HepG2 (cell line): Measurements from ENCODE around the gene TXNDC11. TPM values are rescaled to one million over a fixed set of nuclear protein-coding genes. Genes with fewer than 3 reads are reported as not detected.

ENCODE experiments used
- BRD4 ChIP-seq: sonication (generic); formaldehyde crosslinking; IDR thresholded peaks from 2 replicates; pipeline ENCODE4 v1.4.0; 2020; ENCODE audit warnings: missing genetic modification reagents
- CTCF ChIP-seq: sonication (generic); formaldehyde crosslinking; IDR thresholded peaks from 2 replicates; pipeline ENCODE4 v1.5.0; 2020; ENCODE audit warnings: mild to moderate bottlenecking, missing genetic modification reagents, moderate library complexity
- DMTF1 ChIP-seq: sonication (generic); formaldehyde crosslinking; IDR thresholded peaks from 2 replicates; pipeline ENCODE4 v1.4.0; 2020; ENCODE audit warnings: mild to moderate bottlenecking, missing genetic modification reagents
- GATAD2A ChIP-seq: IDR thresholded peaks from 2 replicates; pipeline ENCODE4 v1.6.1; 2016
- HIC2 ChIP-seq: sonication (generic); formaldehyde crosslinking; IDR thresholded peaks from 2 replicates; pipeline ENCODE4 v1.9.0; 2022; ENCODE audit warnings: low read depth, missing genetic modification reagents
- HNF1B ChIP-seq: sonication (generic); formaldehyde crosslinking; IDR thresholded peaks from 2 replicates; pipeline ENCODE4 v1.5.1; 2020; ENCODE audit warnings: mild to moderate bottlenecking, moderate library complexity, missing genetic modification reagents
- IKZF4 ChIP-seq: sonication (generic); formaldehyde crosslinking; IDR thresholded peaks from 2 replicates; pipeline ENCODE4 v1.5.1; 2020; ENCODE audit warnings: borderline replicate concordance, mild to moderate bottlenecking, low read depth, missing genetic modification reagents; ENCODE audit errors: not compliant biosample characterization
- KDM5B ChIP-seq: sonication (generic); formaldehyde crosslinking; IDR thresholded peaks from 2 replicates; pipeline ENCODE4 v1.4.0; 2020; ENCODE audit warnings: missing genetic modification reagents, mild to moderate bottlenecking, borderline replicate concordance
- PRMT3 ChIP-seq: sonication (generic); formaldehyde crosslinking; IDR thresholded peaks from 2 replicates; pipeline ENCODE4 v1.8.1; 2022; ENCODE audit warnings: low read depth, mild to moderate bottlenecking, moderate library complexity, missing genetic modification reagents, borderline replicate concordance
- SALL2 ChIP-seq: sonication (generic); formaldehyde crosslinking; IDR thresholded peaks from 2 replicates; pipeline ENCODE4 v1.8.1; 2023; ENCODE audit warnings: mild to moderate bottlenecking, missing genetic modification reagents, inconsistent platforms
- SOX13 ChIP-seq, 3 experiments: fragments of 450-650 bp in 1 of 3; sonication (generic) in 1 of 3; formaldehyde crosslinking in 1 of 3; IDR thresholded peaks in 2 of 3; conservative IDR thresholded peaks in 1 of 3; 2 replicates each; pipeline versions ENCODE4 v1.5.0 to v1.6.1; 2016 to 2020; ENCODE audit warnings: antibody characterized with exemption in 1 of 3, mild to moderate bottlenecking in 1 of 3, missing compliant biosample characterization in 1 of 3, missing genetic modification reagents in 1 of 3, moderate library complexity in 1 of 3
- THYN1 ChIP-seq: sonication (generic); formaldehyde crosslinking; IDR thresholded peaks from 2 replicates; pipeline ENCODE4 v1.8.1; 2023; ENCODE audit warnings: low read depth, mild to moderate bottlenecking, moderate library complexity, missing genetic modification reagents, borderline replicate concordance
- ZNF18 ChIP-seq: sonication (generic); formaldehyde crosslinking; IDR thresholded peaks from 2 replicates; pipeline ENCODE4 v1.8.0; 2022; ENCODE audit warnings: mild to moderate bottlenecking, missing genetic modification reagents; ENCODE audit not compliant: insufficient replicate concordance
- ZNF383 ChIP-seq: sonication (generic); formaldehyde crosslinking; IDR thresholded peaks from 2 replicates; pipeline ENCODE4 v1.4.0; 2020; ENCODE audit warnings: missing genetic modification reagents, mild to moderate bottlenecking, borderline replicate concordance
- ZNF550 ChIP-seq: sonication (generic); formaldehyde crosslinking; IDR thresholded peaks from 2 replicates; pipeline ENCODE4 v1.4.0; 2020; ENCODE audit warnings: mild to moderate bottlenecking, missing genetic modification reagents, borderline replicate concordance
- ZNF605 ChIP-seq: sonication (generic); formaldehyde crosslinking; IDR thresholded peaks from 2 replicates; pipeline ENCODE4 v1.8.0; 2022; ENCODE audit warnings: mild to moderate bottlenecking, missing genetic modification reagents
- ZNF607 ChIP-seq: sonication (generic); formaldehyde crosslinking; IDR thresholded peaks from 2 replicates; pipeline ENCODE4 v1.5.1; 2020; ENCODE audit warnings: missing genetic modification reagents, mild to moderate bottlenecking, borderline replicate concordance
- ZNF768 ChIP-seq: sonication (generic); formaldehyde crosslinking; IDR thresholded peaks from 2 replicates; pipeline ENCODE4 v1.4.0; 2020; ENCODE audit warnings: missing genetic modification reagents
- polyA plus RNA-seq, 8 experiments: library from polyadenylated mRNA; depleted of rRNA in 3 of 8; stranded (reverse) in 7 of 8; unstranded in 1 of 8; fragments of >200 nt; fragmentation: Illumina TruSeq in 4 of 8; extraction: Trizol in 4 of 8; gene quantifications; 2 replicates each; pipeline versions ENCODE4 v1.2.1 to v1.2.3, GENCODE V29; 2011 to 2016; ENCODE audit warnings: low read depth in 4 of 8, missing spikeins in 1 of 8, mixed read lengths in 1 of 8; ENCODE audit not compliant: insufficient read depth in 1 of 8
- total RNA-seq, 5 experiments: library from RNA; depleted of rRNA; stranded (reverse); fragments of >200 nt; fragmentation: Illumina TruSeq; extraction: Trizol; gene quantifications; 2 replicates each; pipeline ENCODE4 v1.2.3, GENCODE V29; 2016; ENCODE audit warnings: low read depth in 1 of 5

TXNDC11 gene
- total and polyA plus RNA-seq, 2 of the 13 experiments (the other 11 are each of a cell fraction or from before 2014, with no cell fraction given): 74.9 to 123 TPM

- TF ChIP-seq HNF1B: 0 out of 2 replicates have a peak, but pooled peaks have one; percentile 42
- peak; percentile 3; the same call in 1 of the 2 replicates for TF ChIP-seq GATAD2A
- TF ChIP-seq ZNF18 (CRISPR knock-in tag): peak; percentile 40
- TF ChIP-seq SALL2 (CRISPR knock-in tag): no peak; the same call in 1 of the 2 replicates
- no peak; the same call in 1 of the 2 replicates for TF ChIP-seq ZNF550 (CRISPR knock-in tag)
- peak; percentile 72; the same call in 1 of the 2 replicates for TF ChIP-seq BRD4 (CRISPR knock-in tag)
- peak; percentile 64; the same call in 1 of the 2 replicates for TF ChIP-seq PRMT3 (CRISPR knock-in tag)
- peak; percentile 22; the same call in 1 of the 2 replicates for TF ChIP-seq ZNF383
- 0 out of 2 replicates have a peak, but pooled peaks have one; percentile 9 for TF ChIP-seq KDM5B
- TF ChIP-seq THYN1 (CRISPR knock-in tag): peak; percentile 30; the same call in 1 of the 2 replicates
- peak; percentile 54; the same call in 1 of the 2 replicates for TF ChIP-seq DMTF1 (CRISPR knock-in tag)
- peak; percentile 68 for TF ChIP-seq ZNF607 (CRISPR knock-in tag)
- TF ChIP-seq SOX13 (IDR thresholded peaks at IDR 0.05): no peak
- no peak; a peak in 1 of 4 replicates for TF ChIP-seq SOX13 (CRISPR knock-in tag; conservative IDR thresholded peaks at IDR 0.05 in 1 of 2, IDR thresholded peaks at IDR 0.05 in 1 of 2)
- TF ChIP-seq CTCF (CRISPR knock-in tag): peak; percentile 14; the same call in 1 of the 2 replicates
- TF ChIP-seq IKZF4 (CRISPR knock-in tag): no peak
- TF ChIP-seq ZNF605 (CRISPR knock-in tag): no peak
- 0 out of 2 replicates have a peak, but pooled peaks have one; percentile 29 for TF ChIP-seq HIC2 (CRISPR knock-in tag)
- TF ChIP-seq ZNF768: 0 out of 2 replicates have a peak, but pooled peaks have one; percentile 57
Observed at GRCh38 chr16:11742093-11742535, 543 bp downstream of the TXNDC11 start (continued).
